Smooth muscle cell (in vitro differentiated cells): Measurements from ENCODE around the gene TSPAN2. TPM values are rescaled to one million over a fixed set of nuclear protein-coding genes. Genes with fewer than 3 reads are reported as not detected.

Source experiments
- DNase-seq: peaks from one replicate; lab custom pipeline; 2025; ENCODE audit not compliant: unreplicated experiment; lab: John Stamatoyannopoulos, UW
- H2AFZ ChIP-seq: fragments of 200-600 bp; sonication (generic); 2 replicates; pipeline ENCODE4 v1.6.0; 2016; ENCODE audit warnings: antibody characterized with exemption, low read depth, mild to moderate bottlenecking
- H3F3A ChIP-seq: fragments of 200-600 bp; sonication (generic); 2 replicates; pipeline ENCODE4 v1.6.0; 2017; ENCODE audit warnings: antibody characterized with exemption, low read depth
- H3K27ac ChIP-seq: fragments of 200-600 bp; sonication (generic); 2 replicates; pipeline ENCODE4 v1.5.1; 2016; ENCODE audit warnings: low read depth, mild to moderate bottlenecking
- H3K27me3 ChIP-seq: fragments of 200-600 bp; sonication (generic); 2 replicates; pipeline ENCODE4 v1.6.1; 2016; ENCODE audit warnings: low read depth, mild to moderate bottlenecking
- H3K36me3 ChIP-seq: fragments of 200-600 bp; sonication (generic); 2 replicates; pipeline ENCODE4 v1.5.1; 2016; ENCODE audit warnings: low read depth
- H3K4me1 ChIP-seq: fragments of 200-600 bp; sonication (generic); 2 replicates; pipeline ENCODE4 v1.5.1; 2016; ENCODE audit warnings: low read depth
- H3K4me2 ChIP-seq: fragments of 200-600 bp; sonication (generic); 2 replicates; pipeline ENCODE4 v1.6.0; 2016; ENCODE audit warnings: mild to moderate bottlenecking
- H3K4me3 ChIP-seq: fragments of 200-600 bp; sonication (generic); 2 replicates; pipeline ENCODE4 v1.5.1; 2016; ENCODE audit warnings: mild to moderate bottlenecking
- H3K79me2 ChIP-seq: fragments of 200-600 bp; sonication (generic); 2 replicates; pipeline ENCODE4 v1.6.0; 2016; ENCODE audit warnings: low read depth, mild to moderate bottlenecking
- H3K9ac ChIP-seq: fragments of 200-600 bp; sonication (generic); 2 replicates; pipeline ENCODE4 v1.6.0; 2016; ENCODE audit warnings: low read depth
- H3K9me3 ChIP-seq: fragments of 200-600 bp; sonication (generic); replicated peaks from 2 replicates; pipeline ENCODE4 v1.5.1; 2016; ENCODE audit warnings: low read depth
- H4K20me1 ChIP-seq: fragments of 200-600 bp; sonication (generic); 2 replicates; pipeline ENCODE4 v1.6.0; 2016; ENCODE audit warnings: low read depth
- WGBS: methylation state at CpG from one replicate; pipeline ENCODE4 v1.1.7; 2016; ENCODE audit warnings: low lambda C conversion rate; 5-methylcytosine and 5-hydroxymethylcytosine counted together
- polyA plus RNA-seq: library from polyadenylated mRNA; unstranded; fragments of >200 nt; fragmentation: Nextera tagmentation; extraction: Ambion mirVana; gene quantifications from 2 replicates; pipeline ENCODE4 v1.2.1, GENCODE V29; 2016
- total RNA-seq: library from RNA; depleted of rRNA; stranded (reverse); fragments of >200 nt; gene quantifications from 2 replicates; pipeline ENCODE4 v1.2.3, GENCODE V29; 2014
- TF ChIP-seq, protein P1 (sequence below): fragments of 200-600 bp; sonication (generic); IDR thresholded peaks from 2 replicates; pipeline ENCODE4 v1.5.1; 2017; ENCODE audit warnings: borderline replicate concordance, mild to moderate bottlenecking, antibody characterized with exemption; ENCODE audit not compliant: insufficient read depth, poor library complexity, severe bottlenecking

Gene TSPAN2
- total and polyA plus RNA-seq, 2 experiments from 2014 or later: 13.8 to 17.4 TPM

DNA sequence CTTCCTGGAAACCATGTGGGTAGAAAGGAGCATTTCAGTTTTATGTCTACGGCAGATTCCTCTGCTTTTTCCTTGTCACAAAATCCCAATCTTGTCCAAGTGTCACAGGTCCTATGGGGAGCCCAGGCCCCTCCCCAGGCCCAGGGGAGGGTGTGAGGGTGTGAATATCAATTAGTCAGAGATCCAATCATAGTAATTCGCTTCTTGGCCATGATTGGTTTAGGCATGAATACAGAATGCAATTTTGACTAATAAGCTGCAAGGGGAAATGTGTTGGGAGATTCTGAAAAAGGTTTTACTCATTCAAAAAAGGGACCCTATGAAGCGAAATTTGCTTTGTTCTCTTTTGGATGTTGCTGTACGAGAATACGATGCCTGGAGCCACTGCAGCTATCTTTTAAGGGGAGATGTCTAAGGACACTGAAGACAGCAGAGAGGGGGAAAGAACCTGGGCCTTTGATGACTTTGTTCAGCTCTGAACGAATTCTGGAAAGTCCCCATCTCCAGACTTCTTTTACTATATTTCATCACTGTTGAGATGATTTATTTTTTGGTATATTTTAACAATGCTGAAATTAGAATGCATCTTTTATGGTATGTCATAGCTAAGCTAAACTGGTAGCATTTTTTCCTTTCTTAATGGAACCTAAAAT is 18.2 kb downstream of the TSPAN2 start:
- WGBS: 91% methylated on average over 6 of the region's 6 CpGs
- Histone ChIP-seq H4K20me1 (no peaks in the 10 kb centered on the region), H3K4me1 (peaks cover 10% of the 10 kb centered on the region), H3K79me2 (no peaks in the 10 kb centered on the region), H3K27me3 (no peaks in the 10 kb centered on the region), H3K4me3 (no peak overlapping the region), H3K36me3 (no peaks in the 10 kb centered on the region), H3K9ac (no peak overlapping the region), H2AFZ (no peak overlapping the region), H3K9me3 (no peaks in the 10 kb centered on the region), H3K4me2 (no peak overlapping the region), H3K27ac (no peak overlapping the region), H3F3A (peaks cover 5% of the 10 kb centered on the region)
- TF ChIP-seq, protein P1, sequence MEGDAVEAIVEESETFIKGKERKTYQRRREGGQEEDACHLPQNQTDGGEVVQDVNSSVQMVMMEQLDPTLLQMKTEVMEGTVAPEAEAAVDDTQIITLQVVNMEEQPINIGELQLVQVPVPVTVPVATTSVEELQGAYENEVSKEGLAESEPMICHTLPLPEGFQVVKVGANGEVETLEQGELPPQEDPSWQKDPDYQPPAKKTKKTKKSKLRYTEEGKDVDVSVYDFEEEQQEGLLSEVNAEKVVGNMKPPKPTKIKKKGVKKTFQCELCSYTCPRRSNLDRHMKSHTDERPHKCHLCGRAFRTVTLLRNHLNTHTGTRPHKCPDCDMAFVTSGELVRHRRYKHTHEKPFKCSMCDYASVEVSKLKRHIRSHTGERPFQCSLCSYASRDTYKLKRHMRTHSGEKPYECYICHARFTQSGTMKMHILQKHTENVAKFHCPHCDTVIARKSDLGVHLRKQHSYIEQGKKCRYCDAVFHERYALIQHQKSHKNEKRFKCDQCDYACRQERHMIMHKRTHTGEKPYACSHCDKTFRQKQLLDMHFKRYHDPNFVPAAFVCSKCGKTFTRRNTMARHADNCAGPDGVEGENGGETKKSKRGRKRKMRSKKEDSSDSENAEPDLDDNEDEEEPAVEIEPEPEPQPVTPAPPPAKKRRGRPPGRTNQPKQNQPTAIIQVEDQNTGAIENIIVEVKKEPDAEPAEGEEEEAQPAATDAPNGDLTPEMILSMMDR: no peak
- no peak for DNase-seq

DNA sequence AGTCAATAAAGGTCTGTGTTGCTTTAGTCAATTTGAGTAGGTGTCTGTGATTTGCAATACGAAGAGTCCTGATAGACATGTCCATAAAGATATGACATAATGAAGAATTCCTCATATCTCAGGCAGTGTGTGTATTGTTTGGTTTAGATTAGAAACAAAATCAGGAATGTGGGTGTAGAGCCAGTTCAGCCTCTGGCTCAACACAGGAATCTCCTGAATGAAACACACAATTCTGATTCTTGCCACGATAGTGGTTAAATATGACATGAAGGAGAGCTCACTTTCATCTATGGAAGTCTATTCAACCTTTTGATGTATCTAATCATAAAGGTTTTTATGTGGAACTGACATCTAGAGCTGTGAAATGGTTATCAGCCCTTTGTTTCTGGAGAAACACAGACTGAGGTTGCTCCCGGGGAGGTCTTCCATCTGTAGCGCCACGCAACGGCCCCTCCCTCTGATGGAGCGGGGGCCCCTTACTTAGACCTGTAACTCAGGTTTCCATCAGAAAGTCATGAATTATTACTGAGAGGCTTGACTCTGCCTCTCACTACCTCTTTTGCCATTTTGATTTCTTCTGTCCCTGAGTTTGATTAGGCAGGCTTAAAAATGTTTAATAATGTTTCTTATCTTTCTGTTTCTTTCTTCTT is 19.5 kb downstream of the TSPAN2 start:
- no peaks in the 10 kb centered on the region for H4K20me1 ChIP-seq
- H3K27me3 ChIP-seq: no peaks in the 10 kb centered on the region
- TF ChIP-seq, protein P1: no peak
- no peak for DNase-seq
- H3K4me3 ChIP-seq: no peak overlapping the region
- no peak overlapping the region for H3K4me2 ChIP-seq
- peaks cover 5% of the 10 kb centered on the region for H3F3A ChIP-seq
- no peak overlapping the region for H3K9ac ChIP-seq
- no peak overlapping the region for H3K27ac ChIP-seq
- no peaks in the 10 kb centered on the region for H3K79me2 ChIP-seq
- no peaks in the 10 kb centered on the region for H3K9me3 ChIP-seq
- 80% methylated on average over 7 of the region's 7 CpGs for WGBS
- no peak overlapping the region for H2AFZ ChIP-seq
- H3K36me3 ChIP-seq: no peaks in the 10 kb centered on the region
- H3K4me1 ChIP-seq: peaks cover 7% of the 10 kb centered on the region

DNA sequence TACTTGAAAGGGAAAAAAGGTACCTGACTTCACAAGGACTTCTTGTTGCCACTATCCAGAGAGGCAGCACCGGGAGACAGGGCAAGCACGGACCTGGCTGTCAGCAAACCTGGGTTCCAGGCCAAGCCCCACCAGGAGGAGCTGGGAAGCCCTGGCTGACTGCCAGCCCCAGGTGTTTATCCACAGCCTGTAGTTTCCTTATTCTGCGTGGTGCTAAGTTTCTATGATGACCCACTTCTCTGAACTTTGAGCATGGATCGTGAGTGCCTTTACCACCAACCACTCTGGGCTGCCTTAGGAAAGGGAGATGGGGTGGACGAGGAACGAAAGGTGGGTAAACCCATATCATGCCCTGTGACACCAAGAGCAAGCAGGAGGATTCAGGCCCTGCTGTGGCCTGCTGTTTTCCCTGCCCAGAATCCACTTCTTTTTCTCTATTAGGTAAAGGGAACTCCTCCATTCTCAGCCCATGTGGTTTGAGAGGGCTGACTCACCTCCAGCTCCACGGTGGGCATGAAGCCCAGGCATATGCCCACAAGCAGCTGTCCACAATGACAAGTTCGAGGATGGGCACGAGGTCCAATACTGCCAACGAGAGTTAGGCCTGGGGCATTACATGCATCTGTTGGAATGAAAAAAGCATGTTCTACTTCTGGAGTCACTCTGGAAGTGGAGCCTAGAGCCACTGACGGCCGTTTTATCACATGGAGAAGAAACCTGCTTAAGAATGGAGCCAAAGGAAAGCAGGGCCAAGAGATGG is 20.3 kb downstream of the TSPAN2 start:
- no peak overlapping the region for H3K9ac ChIP-seq
- H3K4me2 ChIP-seq: no peak overlapping the region
- H3K4me3 ChIP-seq: no peak overlapping the region
- H4K20me1 ChIP-seq: no peaks in the 10 kb centered on the region
- DNase-seq: no peak
- peaks cover 7% of the 10 kb centered on the region for H3K4me1 ChIP-seq
- 86% methylated on average over 12 of the region's 12 CpGs for WGBS
- H3F3A ChIP-seq: peaks cover 5% of the 10 kb centered on the region
- H3K27ac ChIP-seq: no peak overlapping the region
- H3K79me2 ChIP-seq: no peaks in the 10 kb centered on the region
- H3K9me3 ChIP-seq: no peaks in the 10 kb centered on the region
- H3K27me3 ChIP-seq: no peaks in the 10 kb centered on the region
- H3K36me3 ChIP-seq: no peaks in the 10 kb centered on the region
- TF ChIP-seq, protein P1: no peak
- no peak overlapping the region for H2AFZ ChIP-seq
